A549 (cell line): ENCODE data around the gene ATP8B4. TPM values are rescaled to one million over a fixed set of nuclear protein-coding genes. Genes with fewer than 3 reads are reported as not detected.
A peak's percentile ranks its signal among the peaks of the same experiment; 100 is the strongest.

ENCODE experiments used
- ATAC-seq, 2 experiments: fragments of 200-7000 bp in 1 of 2; fragments of >200 bp in 1 of 2; cut with Nextera tagmentation in 1 of 2; cut with Tn5 transposase in 1 of 2; 3 replicates each; pipeline versions ENCODE4 v1.8.0 to v1.9.1; 2018 to 2020; ENCODE audit warnings: mild to moderate bottlenecking in 1 of 2, moderate library complexity in 1 of 2
- CTCF ChIA-PET: fragments of 300-600 bp; sonication (Branson Sonifier 250); formaldehyde crosslinking; extraction: SDS; loops from one replicate; lab custom pipeline; 2021; ENCODE audit warnings: antibody characterized with exemption, inconsistent platforms; lab: Yijun Ruan, JAX
- POLR2A ChIA-PET: fragments of 350-600 bp; formaldehyde crosslinking; extraction: SDS; loops from one replicate; lab custom pipeline; 2021; ENCODE audit warnings: antibody characterized with exemption, inconsistent platforms; lab: Yijun Ruan, JAX
- DNase-seq, 2 experiments: peaks; one replicate each; pipeline versions ENCODE4 v3.0.0 to v3.0.0-alpha.2; 2011 to 2016; ENCODE audit warnings: low read depth in 1 of 2, low spot score in 1 of 2
- FAIRE-seq: peaks from 2 replicates; lab custom pipeline; 2011; peaks lifted over from hg19 to GRCh38; lab: Jason Lieb, UNC
- H3K27ac ChIP-seq, 2 experiments: fragments of >200 bp; sonication (Bioruptor Twin); formaldehyde crosslinking; 3 replicates each; pipeline ENCODE4 v1.5.1; 2016 to 2017
- H3K4me1 ChIP-seq: fragments of >200 bp; sonication (Bioruptor Twin); formaldehyde crosslinking; 3 replicates; pipeline ENCODE4 v1.6.1; 2016
- H3K4me2 ChIP-seq: fragments of >200 bp; sonication (Bioruptor Twin); formaldehyde crosslinking; 3 replicates; pipeline ENCODE4 v1.6.1; 2016
- H3K4me3 ChIP-seq: fragments of >200 bp; sonication (Bioruptor Twin); formaldehyde crosslinking; 3 replicates; pipeline ENCODE4 v1.5.1; 2016
- H3K9me3 ChIP-seq: fragments of >200 bp; sonication (Bioruptor Twin); formaldehyde crosslinking; 3 replicates; pipeline ENCODE4 v1.6.1; 2016
- BCL3 ChIP-seq: fragments of >200 bp; sonication (Bioruptor Twin); formaldehyde crosslinking; IDR thresholded peaks from 3 replicates; pipeline ENCODE4 v1.6.1; 2016
- BHLHE40 ChIP-seq: IDR thresholded peaks from 2 replicates; pipeline ENCODE4 v1.6.1; 2012; ENCODE audit warnings: low read depth, low read length, inconsistent platforms
- CBX2 ChIP-seq: fragments of 200-600 bp; sonication (generic); IDR thresholded peaks from 2 replicates; pipeline ENCODE4 v1.6.1; 2016; ENCODE audit warnings: low read depth, mild to moderate bottlenecking, borderline replicate concordance
- CEBPB ChIP-seq, 2 experiments: fragments of >200 bp in 1 of 2; sonication (Bioruptor Twin) in 1 of 2; formaldehyde crosslinking in 1 of 2; IDR thresholded peaks; 2 replicates each; pipeline ENCODE4 v1.6.1; 2012 to 2016
- CHD2 ChIP-seq: fragments of 150-350 bp; IDR thresholded peaks from 2 replicates; pipeline ENCODE4 v1.6.1; 2014; ENCODE audit warnings: low read length; ENCODE audit not compliant: partially characterized antibody
- EP300 ChIP-seq, 2 experiments: fragments of >200 bp; sonication (Bioruptor Twin); formaldehyde crosslinking; IDR thresholded peaks; 2 replicates in 1 of 2; 3 replicates in 1 of 2; pipeline ENCODE4 v1.6.1; 2016 to 2017
- FOSB ChIP-seq: fragments of 250-450 bp; sonication (Bioruptor Pico); IDR thresholded peaks from 2 replicates; pipeline ENCODE4 v1.5.0; 2020; ENCODE audit warnings: mild to moderate bottlenecking, moderate library complexity
- FOSL2 ChIP-seq, 2 experiments: fragments of 450-650 bp in 1 of 2; fragments of >200 bp in 1 of 2; sonication (Bioruptor Twin) in 1 of 2; formaldehyde crosslinking; IDR thresholded peaks; 2 replicates each; pipeline versions ENCODE4 v1.5.0 to v1.6.1; 2016 to 2020; ENCODE audit warnings: mild to moderate bottlenecking in 1 of 2, moderate library complexity in 1 of 2
- HDAC2 ChIP-seq: fragments of 200-600 bp; sonication (generic); IDR thresholded peaks from 2 replicates; pipeline ENCODE4 v1.6.1; 2016
- HEYL ChIP-seq: fragments of 250-450 bp; sonication (Bioruptor Pico); IDR thresholded peaks from 2 replicates; pipeline ENCODE4 v1.8.0; 2021; ENCODE audit warnings: mild to moderate bottlenecking, moderate library complexity
- HOXA7 ChIP-seq: fragments of 250-450 bp; sonication (Bioruptor Pico); IDR thresholded peaks from 2 replicates; pipeline ENCODE4 v1.5.0; 2020; ENCODE audit warnings: mild to moderate bottlenecking, moderate library complexity
- HOXB13 ChIP-seq: fragments of 250-450 bp; sonication (Bioruptor Pico); IDR thresholded peaks from 2 replicates; pipeline ENCODE4 v1.5.0; 2020; ENCODE audit warnings: low read depth, mild to moderate bottlenecking, moderate library complexity
- MAZ ChIP-seq: fragments of 150-350 bp; IDR thresholded peaks from 2 replicates; pipeline ENCODE4 v1.6.1; 2014; ENCODE audit warnings: antibody characterized with exemption, low read depth, low read length, borderline replicate concordance
- MYC ChIP-seq: IDR thresholded peaks from 2 replicates; pipeline ENCODE4 v1.6.1; 2012; ENCODE audit warnings: mild to moderate bottlenecking, inconsistent platforms, low read length, improper control_type of control experiment, borderline replicate concordance
- NFE2L2 ChIP-seq: fragments of 150-350 bp; conservative IDR thresholded peaks from 2 replicates; pipeline ENCODE4 v1.6.1; 2014; ENCODE audit warnings: low read length
- RAD21 ChIP-seq, 2 experiments: fragments of >200 bp in 1 of 2; sonication (Bioruptor Twin) in 1 of 2; formaldehyde crosslinking in 1 of 2; IDR thresholded peaks in 1 of 2; conservative IDR thresholded peaks in 1 of 2; 2 replicates in 1 of 2; 3 replicates in 1 of 2; pipeline ENCODE4 v1.6.1; 2012 to 2018; ENCODE audit warnings: inconsistent platforms in 1 of 2
- SMC3 ChIP-seq: fragments of >200 bp; sonication (Bioruptor Twin); formaldehyde crosslinking; IDR thresholded peaks from 3 replicates; pipeline ENCODE4 v1.6.1; 2018; ENCODE audit warnings: inconsistent platforms
- SREBF2 ChIP-seq: fragments of 450-650 bp; IDR thresholded peaks from 2 replicates; pipeline ENCODE4 v1.6.1; 2014; ENCODE audit warnings: mild to moderate bottlenecking, moderate library complexity
- TP53 ChIP-seq: fragments of 250-450 bp; sonication (Bioruptor Pico); IDR thresholded peaks from 2 replicates; pipeline ENCODE4 v1.5.0; 2021; ENCODE audit warnings: mild to moderate bottlenecking, moderate library complexity
- USF2 ChIP-seq: fragments of 450-650 bp; IDR thresholded peaks from 2 replicates; pipeline ENCODE4 v1.6.1; 2014; ENCODE audit warnings: antibody characterized with exemption
- ZC3H11A ChIP-seq: fragments of 450-650 bp; IDR thresholded peaks from 2 replicates; pipeline ENCODE4 v1.6.1; 2014; ENCODE audit warnings: antibody characterized with exemption, mild to moderate bottlenecking
- ZFP36 ChIP-seq: fragments of 450-650 bp; IDR thresholded peaks from 2 replicates; pipeline ENCODE4 v1.6.1; 2014; ENCODE audit warnings: borderline replicate concordance; ENCODE audit not compliant: partially characterized antibody
- ZNF302 ChIP-seq: fragments of 250-450 bp; sonication (Bioruptor Pico); IDR thresholded peaks from 2 replicates; pipeline ENCODE4 v1.9.0; 2021; ENCODE audit warnings: inconsistent platforms, mild to moderate bottlenecking, moderate library complexity
- ZSCAN20 ChIP-seq: fragments of 250-450 bp; sonication (Bioruptor Pico); IDR thresholded peaks from 2 replicates; pipeline ENCODE4 v1.8.0; 2022; ENCODE audit warnings: mild to moderate bottlenecking, moderate library complexity
- WGBS: methylation state at CpG from one replicate; pipeline ENCODE4 v1.1.6; 2017; ENCODE audit errors: missing lambda C conversion rate; 5-methylcytosine and 5-hydroxymethylcytosine counted together
- polyA plus RNA-seq, 4 experiments: library from polyadenylated mRNA; depleted of rRNA in 3 of 4; stranded (reverse); fragments of >200 nt; fragmentation: RNase III in 1 of 4; extraction: RNeasy Plus Mini Kit Qiagen cat#74134 plus additional on column Dnase treatment in 1 of 4; gene quantifications; 2 replicates in 3 of 4; 3 replicates in 1 of 4; pipeline ENCODE4 v1.2.3, GENCODE V29; 2011 to 2017
- TF ChIP-seq, protein P1 (sequence below): IDR thresholded peaks from 2 replicates; pipeline ENCODE4 v1.6.1; 2012
- TF ChIP-seq, protein P2 (sequence below): fragments of >200 bp; sonication (Bioruptor Twin); formaldehyde crosslinking; IDR thresholded peaks from 3 replicates; pipeline ENCODE4 v1.5.1; 2016
- TF ChIP-seq, protein P3 (sequence below): IDR thresholded peaks from 2 replicates; pipeline ENCODE4 v1.6.1; 2012

Gene ATP8B4
- polyA plus RNA-seq, 2 of the 4 experiments (the other 2 are of a cell fraction), result 0.88 to 1.7 TPM

GRCh38 chr15:49831206-49831965 is 287.6 kb downstream of the ATP8B4 start (continued):
- no peak for TF ChIP-seq TP53 (CRISPR knock-in tag)
- TF ChIP-seq, protein P1, sequence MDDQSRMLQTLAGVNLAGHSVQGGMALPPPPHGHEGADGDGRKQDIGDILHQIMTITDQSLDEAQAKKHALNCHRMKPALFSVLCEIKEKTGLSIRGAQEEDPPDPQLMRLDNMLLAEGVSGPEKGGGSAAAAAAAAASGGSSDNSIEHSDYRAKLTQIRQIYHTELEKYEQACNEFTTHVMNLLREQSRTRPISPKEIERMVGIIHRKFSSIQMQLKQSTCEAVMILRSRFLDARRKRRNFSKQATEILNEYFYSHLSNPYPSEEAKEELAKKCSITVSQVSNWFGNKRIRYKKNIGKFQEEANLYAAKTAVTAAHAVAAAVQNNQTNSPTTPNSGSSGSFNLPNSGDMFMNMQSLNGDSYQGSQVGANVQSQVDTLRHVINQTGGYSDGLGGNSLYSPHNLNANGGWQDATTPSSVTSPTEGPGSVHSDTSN, result no peak
- peak in 1 of 2 experiments; percentile 33; a peak in 2 of 5 replicates for TF ChIP-seq RAD21 (conservative IDR thresholded peaks at IDR 0.05 in 1 of 2, IDR thresholded peaks at IDR 0.05 in 1 of 2)
- no peak for TF ChIP-seq USF2
- TF ChIP-seq MAZ, result no peak
- no peak for TF ChIP-seq MYC
- TF ChIP-seq FOSB (CRISPR knock-in tag), result no peak
- TF ChIP-seq CEBPB (IDR thresholded peaks at IDR 0.05), result no peak
- no peak for TF ChIP-seq BHLHE40
- no peak for TF ChIP-seq ZFP36
- TF ChIP-seq EP300 (IDR thresholded peaks at IDR 0.05), result peak; percentile 50 to 86; a peak in 2 of 5 replicates
- TF ChIP-seq, protein P2, sequence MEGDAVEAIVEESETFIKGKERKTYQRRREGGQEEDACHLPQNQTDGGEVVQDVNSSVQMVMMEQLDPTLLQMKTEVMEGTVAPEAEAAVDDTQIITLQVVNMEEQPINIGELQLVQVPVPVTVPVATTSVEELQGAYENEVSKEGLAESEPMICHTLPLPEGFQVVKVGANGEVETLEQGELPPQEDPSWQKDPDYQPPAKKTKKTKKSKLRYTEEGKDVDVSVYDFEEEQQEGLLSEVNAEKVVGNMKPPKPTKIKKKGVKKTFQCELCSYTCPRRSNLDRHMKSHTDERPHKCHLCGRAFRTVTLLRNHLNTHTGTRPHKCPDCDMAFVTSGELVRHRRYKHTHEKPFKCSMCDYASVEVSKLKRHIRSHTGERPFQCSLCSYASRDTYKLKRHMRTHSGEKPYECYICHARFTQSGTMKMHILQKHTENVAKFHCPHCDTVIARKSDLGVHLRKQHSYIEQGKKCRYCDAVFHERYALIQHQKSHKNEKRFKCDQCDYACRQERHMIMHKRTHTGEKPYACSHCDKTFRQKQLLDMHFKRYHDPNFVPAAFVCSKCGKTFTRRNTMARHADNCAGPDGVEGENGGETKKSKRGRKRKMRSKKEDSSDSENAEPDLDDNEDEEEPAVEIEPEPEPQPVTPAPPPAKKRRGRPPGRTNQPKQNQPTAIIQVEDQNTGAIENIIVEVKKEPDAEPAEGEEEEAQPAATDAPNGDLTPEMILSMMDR, result no peak
- TF ChIP-seq HOXB13, result peak; percentile 31; the same call in 1 of the 2 replicates
- no peak for TF ChIP-seq BCL3
- TF ChIP-seq SMC3, result peak; percentile 27; the same call in 1 of the 3 replicates
- TF ChIP-seq HDAC2, result no peak
- TF ChIP-seq CHD2, result no peak
- TF ChIP-seq, protein P3, sequence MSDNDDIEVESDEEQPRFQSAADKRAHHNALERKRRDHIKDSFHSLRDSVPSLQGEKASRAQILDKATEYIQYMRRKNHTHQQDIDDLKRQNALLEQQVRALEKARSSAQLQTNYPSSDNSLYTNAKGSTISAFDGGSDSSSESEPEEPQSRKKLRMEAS, result peak; percentile 33; the same call in 1 of the 2 replicates
- no peak for TF ChIP-seq ZC3H11A
- TF ChIP-seq HEYL (CRISPR knock-in tag), result no peak
- TF ChIP-seq CBX2, result no peak
- no peak for TF ChIP-seq ZSCAN20 (CRISPR knock-in tag)
- no peak for TF ChIP-seq ZNF302 (CRISPR knock-in tag)

DNA sequence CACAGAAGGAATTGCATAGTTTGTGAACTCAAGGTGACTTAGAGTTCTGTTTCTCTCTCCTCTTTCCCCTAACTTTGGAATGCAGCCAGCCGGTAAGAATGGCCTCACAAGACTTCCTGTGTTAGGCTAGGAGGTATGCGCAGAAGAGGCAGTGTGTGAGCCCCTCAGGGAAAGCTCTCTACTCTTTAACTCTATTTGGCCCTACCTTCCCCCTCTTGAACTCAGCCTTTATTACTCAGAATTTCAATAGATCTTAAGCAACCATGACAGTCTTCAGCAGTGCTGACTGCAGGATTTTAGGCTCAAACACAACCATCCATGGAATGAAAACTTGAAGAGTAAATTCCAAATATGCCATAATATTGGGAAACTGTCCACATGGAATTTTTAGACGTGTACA is 288.6 kb downstream of the ATP8B4 start:
- CTCF ChIA-PET, result interaction anchor here (1.0 to 1.1 kb wide), 2 partner anchors 13 to 14 kb away, joined by 3 read pairs; no protein-coding TSS in a partner anchor
- DNase-seq (no peak), ATAC-seq (no peak), FAIRE-seq (no peak)
- no peak overlapping the region for H3K4me2 ChIP-seq
- H3K4me3 ChIP-seq, result no peak overlapping the region
- peaks cover 23% of the 10 kb centered on the region for H3K4me1 ChIP-seq
- H3K27ac ChIP-seq, result peak overlapping the region; percentile 65 to 82; a peak in 5 of 6 replicates
- 0 out of 3 replicates have a peak, but pooled peaks cover 6% of the 10 kb centered on the region for H3K9me3 ChIP-seq
- POLR2A ChIA-PET, result no interaction called here
- WGBS, result 46% methylated on average over 3 of the region's 3 CpGs
- TF ChIP-seq CEBPB (IDR thresholded peaks at IDR 0.05) (no peak), RAD21 (conservative IDR thresholded peaks at IDR 0.05 in 1 of 2, IDR thresholded peaks at IDR 0.05 in 1 of 2) (no peak), CHD2 (no peak), FOSL2 (IDR thresholded peaks at IDR 0.05) (no peak), FOSL2 (CRISPR knock-in tag; IDR thresholded peaks at IDR 0.05) (no peak), BHLHE40 (no peak), SREBF2 (no peak), USF2 (no peak), NFE2L2 (no peak), MYC (no peak), HOXA7 (no peak), HDAC2 (no peak)
